NB4 (cell line): Measurements from ENCODE around the gene ANKRD11.
"Not testable (repeated sequence)": the region's sequence is repeated elsewhere in the genome, so short reads cannot be mapped to it uniquely, and the experiment has no call there.

Experiments
- DNase-seq: peaks from one replicate; pipeline ENCODE4 v3.0.0; 2010; ENCODE audit warnings: low read depth
- H3K4me3 ChIP-seq: one replicate; pipeline ENCODE4 v1.5.1; 2011; ENCODE audit warnings: mild to moderate bottlenecking, low read depth, low read length, moderate library complexity
- MYC ChIP-seq: IDR thresholded peaks from 2 replicates; pipeline ENCODE4 v1.6.1; 2011; ENCODE audit warnings: low read depth, low read length
- POLR2A ChIP-seq: IDR thresholded peaks from 2 replicates; pipeline ENCODE4 v1.6.1; 2011; ENCODE audit warnings: mild to moderate bottlenecking; ENCODE audit not compliant: insufficient read length; ENCODE audit errors: extremely low read depth
- TF ChIP-seq, protein P1 (sequence below): IDR thresholded peaks from one replicate; pipeline ENCODE4 v1.5.1; 2012; ENCODE audit warnings: low read depth, low read length
- TF ChIP-seq, protein P2 (sequence below): IDR thresholded peaks from 2 replicates; pipeline ENCODE4 v1.6.1; 2011; ENCODE audit warnings: low read depth, low read length

The ANKRD11 gene

DNA sequence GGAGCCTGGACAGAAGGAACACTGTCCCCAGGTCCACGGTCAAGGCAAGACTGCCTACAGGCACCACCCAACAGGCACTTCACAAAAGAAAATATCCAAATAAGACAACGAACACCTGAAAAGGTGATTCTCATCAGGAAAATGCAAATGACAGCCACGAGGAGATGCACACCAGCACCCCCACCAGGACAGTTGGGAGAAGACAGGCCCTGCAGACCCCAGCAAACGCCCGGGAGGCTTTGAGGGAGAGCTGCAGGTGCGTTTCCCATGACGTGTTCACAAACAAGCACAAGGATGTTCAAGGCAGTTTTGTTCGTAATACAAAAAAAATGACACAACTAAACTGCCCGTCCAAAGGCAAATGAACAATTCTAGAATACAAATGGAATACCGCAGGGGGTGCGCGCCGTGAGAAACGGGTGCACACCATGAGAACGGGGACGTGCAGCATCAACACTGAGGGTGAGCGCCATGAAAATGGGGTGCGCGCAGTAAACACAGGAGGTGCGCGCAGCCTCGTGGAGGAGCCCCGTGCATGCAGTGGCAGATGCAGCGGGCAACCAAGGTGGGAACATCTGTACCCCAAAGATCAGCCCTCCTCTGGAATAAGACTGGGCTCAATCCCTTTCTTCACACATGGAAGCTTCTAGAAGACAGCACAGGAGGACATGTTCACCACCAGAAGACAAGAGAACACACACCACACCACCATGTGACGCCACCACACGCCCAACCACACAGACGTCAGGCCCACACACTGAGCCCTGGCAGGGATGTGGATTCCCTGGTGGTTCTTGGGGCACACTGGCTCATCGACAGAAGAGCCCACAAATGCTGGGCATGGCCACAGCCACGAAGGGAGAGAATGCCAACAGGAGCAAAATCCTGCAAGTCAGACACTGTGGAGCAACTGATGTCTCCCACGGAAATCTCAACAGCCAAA lies 181.7 kb downstream of the ANKRD11 start:
- H3K4me3 ChIP-seq: no peak overlapping the region
- TF ChIP-seq, protein P1, sequence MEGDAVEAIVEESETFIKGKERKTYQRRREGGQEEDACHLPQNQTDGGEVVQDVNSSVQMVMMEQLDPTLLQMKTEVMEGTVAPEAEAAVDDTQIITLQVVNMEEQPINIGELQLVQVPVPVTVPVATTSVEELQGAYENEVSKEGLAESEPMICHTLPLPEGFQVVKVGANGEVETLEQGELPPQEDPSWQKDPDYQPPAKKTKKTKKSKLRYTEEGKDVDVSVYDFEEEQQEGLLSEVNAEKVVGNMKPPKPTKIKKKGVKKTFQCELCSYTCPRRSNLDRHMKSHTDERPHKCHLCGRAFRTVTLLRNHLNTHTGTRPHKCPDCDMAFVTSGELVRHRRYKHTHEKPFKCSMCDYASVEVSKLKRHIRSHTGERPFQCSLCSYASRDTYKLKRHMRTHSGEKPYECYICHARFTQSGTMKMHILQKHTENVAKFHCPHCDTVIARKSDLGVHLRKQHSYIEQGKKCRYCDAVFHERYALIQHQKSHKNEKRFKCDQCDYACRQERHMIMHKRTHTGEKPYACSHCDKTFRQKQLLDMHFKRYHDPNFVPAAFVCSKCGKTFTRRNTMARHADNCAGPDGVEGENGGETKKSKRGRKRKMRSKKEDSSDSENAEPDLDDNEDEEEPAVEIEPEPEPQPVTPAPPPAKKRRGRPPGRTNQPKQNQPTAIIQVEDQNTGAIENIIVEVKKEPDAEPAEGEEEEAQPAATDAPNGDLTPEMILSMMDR: peak; percentile 47
- no peak for TF ChIP-seq MYC
- DNase-seq: no peak

DNA sequence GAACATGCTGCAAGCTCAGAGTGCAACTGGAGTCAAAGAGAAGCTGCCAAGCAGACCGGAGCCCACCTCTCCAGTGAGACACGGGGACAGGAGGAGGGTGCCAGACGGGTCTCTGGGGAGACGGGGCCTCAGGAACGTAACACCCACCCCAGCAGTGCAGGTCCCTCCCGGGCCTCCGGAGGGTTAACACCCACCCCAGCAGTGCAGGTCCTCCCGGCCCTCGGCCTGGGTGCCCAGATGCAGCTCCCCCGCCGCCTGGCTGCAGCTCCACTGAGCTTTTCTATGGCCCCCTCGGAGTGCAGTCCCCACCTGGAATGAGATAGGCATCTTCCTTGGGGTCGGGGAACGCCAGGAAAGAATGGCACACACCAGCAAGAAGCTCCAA lies 182.9 kb downstream of the ANKRD11 start:
- TF ChIP-seq, protein P2, sequence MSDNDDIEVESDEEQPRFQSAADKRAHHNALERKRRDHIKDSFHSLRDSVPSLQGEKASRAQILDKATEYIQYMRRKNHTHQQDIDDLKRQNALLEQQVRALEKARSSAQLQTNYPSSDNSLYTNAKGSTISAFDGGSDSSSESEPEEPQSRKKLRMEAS: no peak
- TF ChIP-seq, protein P1: no peak
- TF ChIP-seq POLR2A (no peak), MYC (no peak)
- no peak overlapping the region for H3K4me3 ChIP-seq
- no peak for DNase-seq

DNA sequence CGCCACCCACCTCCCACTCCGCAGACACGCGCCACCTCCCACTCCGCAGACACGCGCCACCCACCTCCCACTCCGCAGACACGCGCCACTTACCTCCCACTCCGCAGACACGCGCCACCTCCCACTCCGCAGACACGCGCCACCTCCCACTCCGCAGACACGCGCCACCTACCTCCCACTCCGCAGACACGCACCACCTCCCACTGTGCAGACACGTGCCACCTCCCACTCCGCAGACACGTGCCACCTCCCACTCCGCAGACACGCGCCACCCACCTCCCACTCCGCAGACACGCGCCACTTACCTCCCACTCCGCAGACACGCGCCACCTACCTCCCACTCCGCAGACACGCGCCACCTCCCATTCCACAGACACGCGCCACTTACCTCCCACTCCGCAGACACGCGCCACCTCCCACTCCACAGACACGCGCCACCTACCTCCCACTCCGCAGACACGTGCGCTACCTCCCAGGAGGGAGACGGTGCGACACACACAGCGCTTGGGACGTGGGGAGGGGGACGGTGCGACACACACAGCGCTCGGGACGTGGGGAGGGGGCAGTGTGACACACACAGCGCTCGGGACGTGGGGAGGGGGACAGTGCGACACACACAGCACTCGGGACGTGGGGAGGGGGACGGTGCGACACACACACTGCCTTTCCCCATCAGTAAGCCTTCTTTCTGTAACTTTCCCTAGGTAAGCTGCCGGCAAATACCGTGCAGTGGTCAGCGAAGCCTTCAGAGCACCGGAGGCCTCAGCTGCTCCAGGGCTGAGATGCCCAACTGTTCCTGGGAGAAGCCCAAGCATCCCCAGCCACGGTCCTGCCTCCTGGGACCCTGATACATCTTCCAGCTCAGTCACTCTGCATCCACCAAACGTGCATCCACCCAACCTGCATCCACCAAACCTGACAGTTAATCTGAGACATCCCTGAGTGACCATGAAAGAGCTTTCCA lies 183.6 kb downstream of the ANKRD11 start:
- not testable (repeated sequence) for H3K4me3 ChIP-seq, DNase-seq

DNA sequence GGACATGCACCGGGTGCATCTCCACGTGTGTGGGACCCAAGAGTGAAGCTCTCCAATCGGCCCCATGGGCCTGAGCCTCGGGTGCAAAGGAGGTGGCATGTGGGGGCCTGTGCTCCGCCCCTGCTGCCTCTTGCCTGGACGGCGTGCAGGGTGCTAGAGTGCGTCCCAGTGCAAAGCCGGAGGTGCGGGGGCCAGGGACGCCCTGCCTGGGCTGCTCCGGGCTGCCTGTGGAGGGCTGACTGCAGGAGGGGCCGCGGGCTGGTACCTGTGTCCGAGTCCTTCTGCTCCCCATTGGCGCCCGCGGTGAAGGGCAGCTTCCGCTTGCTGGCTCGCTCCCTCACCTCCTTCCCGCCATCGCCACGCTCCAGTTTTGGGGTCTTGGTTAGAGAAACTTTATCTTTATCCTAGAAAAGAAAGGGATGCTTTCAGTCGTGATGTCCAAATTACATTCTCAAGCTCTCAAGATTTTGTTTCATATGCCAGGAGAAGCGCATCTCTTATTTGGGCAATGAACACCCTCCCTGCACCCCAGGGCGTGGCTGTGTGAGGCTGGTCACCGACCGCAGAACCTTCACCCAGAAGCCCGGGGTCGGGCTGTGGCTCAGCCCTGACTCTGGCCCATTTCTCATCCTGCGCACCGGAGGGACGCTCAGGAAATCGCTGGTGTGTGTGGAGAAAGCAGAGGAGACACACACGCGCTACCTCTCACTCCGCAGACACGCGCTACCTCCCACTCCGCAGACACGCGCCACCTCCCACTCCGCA lies 185.2 kb downstream of the ANKRD11 start:
- no peak for TF ChIP-seq MYC
- TF ChIP-seq, protein P1: no peak
- no peak for TF ChIP-seq POLR2A
- TF ChIP-seq, protein P2: no peak
- no peak for DNase-seq
- no peak overlapping the region for H3K4me3 ChIP-seq

DNA sequence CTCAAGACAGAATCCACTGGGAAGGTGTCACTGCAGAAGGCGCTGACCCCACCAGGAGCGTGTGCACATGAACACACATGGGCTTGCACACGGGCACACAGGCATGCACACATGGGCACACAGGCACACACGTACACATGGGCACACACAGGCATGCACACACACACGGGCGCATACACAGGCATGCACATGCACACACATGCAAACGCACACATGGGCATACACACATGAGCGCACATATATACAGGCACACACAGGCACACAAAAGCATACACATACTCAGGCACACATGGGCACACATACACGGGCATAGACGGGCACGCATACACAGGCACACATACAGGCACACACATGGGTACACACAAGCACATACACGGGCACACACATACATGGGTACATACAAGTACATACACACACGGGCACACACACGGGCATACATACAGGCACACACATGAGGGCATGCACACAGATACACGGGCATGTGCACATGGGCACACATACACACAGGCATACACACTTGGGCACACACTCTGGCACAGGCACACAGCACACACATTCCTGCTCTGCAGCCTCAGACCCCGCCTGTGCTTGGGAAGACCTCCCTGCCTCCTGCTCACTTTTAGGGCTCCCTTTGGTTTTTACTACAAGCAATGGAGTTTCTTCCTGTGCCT lies 186.0 kb downstream of the ANKRD11 start:
- no peak overlapping the region for H3K4me3 ChIP-seq
- no peak for DNase-seq
- TF ChIP-seq POLR2A (no peak), MYC (no peak)
- TF ChIP-seq, protein P2: no peak
- TF ChIP-seq, protein P1: no peak
